Measurements from ENCODE around the gene CDH16. TPM values are rescaled to one million over a fixed set of nuclear protein-coding genes. Genes with fewer than 3 reads are reported as not detected.
"Not testable (repeated sequence)": the region's sequence is repeated elsewhere in the genome, so short reads cannot be mapped to it uniquely, and the experiment has no call there.

Gene CDH16
- total RNA-seq, 2 donors from 2014 or later: not detected

GRCh38 chr16:66948134-66948836 lies 29.6 kb upstream of the CDH16 start:
- intact Hi-C loops (cut with DNase I): no loop called here

GRCh38 chr16:66947302-66948065 lies 28.8 kb upstream of the CDH16 start:
- DNase-seq (ENCODE audit: low spot score): peak; percentile 90
- intact Hi-C loops (cut with DNase I): no loop called here

More at GRCh38 chr16:66948134-66948836, 29.6 kb upstream of the CDH16 start:
- peak; percentile 83 for DNase-seq (ENCODE audit: low spot score)

GRCh38 chr16:66946974-66947301 lies 28.3 kb upstream of the CDH16 start:
- DNase-seq (ENCODE audit: low spot score): no peak
- intact Hi-C loops (cut with DNase I): no loop called here

GRCh38 chr16:66946541-66946940 lies 27.9 kb upstream of the CDH16 start:
- intact Hi-C loops (cut with DNase I): no loop called here
- no peak for DNase-seq (ENCODE audit: low spot score)

GRCh38 chr16:66945939-66946338 lies 27.3 kb upstream of the CDH16 start:
- intact Hi-C loops (cut with DNase I): no loop called here
- DNase-seq (ENCODE audit: low spot score): no peak

- intact Hi-C loops (cut with DNase I); DNase-seq (ENCODE audit: low spot score): not testable (repeated sequence)
Measured at GRCh38 chr16:66944971-66945370, 26.3 kb upstream of the CDH16 start.

DNA sequence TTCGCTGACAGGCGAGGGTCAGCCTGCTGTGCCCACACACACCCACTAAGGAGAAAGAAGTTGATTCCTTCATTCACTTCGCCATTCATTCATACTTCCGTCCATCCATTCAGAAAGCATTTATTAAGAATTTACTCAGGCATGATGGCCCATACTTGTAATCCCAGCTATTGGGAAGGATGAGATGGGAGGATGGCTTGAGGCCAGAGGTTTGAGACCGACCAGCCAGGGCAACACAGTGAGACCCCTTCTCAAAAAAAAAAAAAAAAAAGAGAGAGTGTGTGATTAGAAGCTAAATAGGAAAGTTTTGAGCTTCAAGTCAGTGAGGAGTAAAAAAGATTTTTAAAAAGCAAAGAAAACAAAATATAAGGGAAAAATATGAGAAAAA lies 25.4 kb upstream of the CDH16 start:
- intact Hi-C loops (cut with DNase I): no loop called here
- DNase-seq (ENCODE audit: low spot score): no peak

DNA sequence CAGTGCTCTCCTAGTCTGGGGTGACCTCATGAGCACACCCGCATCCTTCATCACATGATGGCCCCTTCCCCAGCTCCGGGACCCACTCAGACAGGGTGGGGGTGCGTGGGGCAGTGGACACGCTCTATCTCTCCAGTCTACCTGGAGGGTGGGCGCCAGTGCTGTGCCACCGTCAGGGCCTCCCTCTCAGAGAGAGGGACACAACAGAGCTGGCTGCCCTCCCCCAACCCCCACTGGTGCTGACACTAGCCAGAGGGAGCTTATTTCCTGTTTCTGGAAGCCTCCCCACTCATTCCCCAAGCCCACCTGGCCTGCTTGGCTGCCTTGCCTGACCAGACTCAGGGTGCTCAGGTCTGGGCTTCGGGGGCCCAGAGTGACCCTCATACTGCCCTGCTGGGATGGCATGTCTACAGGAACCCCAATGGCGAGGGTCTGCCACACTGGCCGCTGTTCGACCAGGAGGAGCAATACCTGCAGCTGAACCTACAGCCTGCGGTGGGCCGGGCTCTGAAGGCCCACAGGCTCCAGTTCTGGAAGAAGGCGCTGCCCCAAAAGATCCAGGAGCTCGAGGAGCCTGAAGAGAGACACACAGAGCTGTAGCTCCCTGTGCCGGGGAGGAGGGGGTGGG lies 24.9 kb upstream of the CDH16 start:
- no peak for DNase-seq (ENCODE audit: low spot score)

DNA sequence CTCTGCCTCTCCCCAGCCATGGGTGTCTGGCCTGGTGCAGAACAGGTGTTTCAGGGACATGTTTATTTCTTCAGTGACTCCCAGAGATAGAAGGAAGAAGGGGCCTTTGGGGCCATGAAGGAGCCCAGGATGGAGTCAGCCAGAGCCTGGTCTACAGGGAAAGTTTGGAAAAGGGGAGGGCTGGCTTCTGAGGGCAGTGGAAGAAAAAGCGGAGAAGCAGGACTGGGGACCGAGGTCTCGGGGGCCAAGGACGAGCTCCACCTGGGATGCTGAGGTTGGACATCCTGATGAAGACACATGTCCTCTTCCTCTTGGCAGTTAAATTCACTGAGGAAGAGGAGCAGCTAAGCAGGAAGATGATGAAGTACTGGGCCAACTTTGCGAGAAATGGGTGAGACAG lies 24.3 kb upstream of the CDH16 start:
- intact Hi-C loops (cut with DNase I): no loop called here

More for the DNA sequence above, 24.9 kb upstream of the CDH16 start:
- intact Hi-C loops (cut with DNase I): no loop called here

GRCh38 chr16:66940236-66940635 lies 21.6 kb upstream of the CDH16 start:
- intact Hi-C loops (cut with DNase I): no loop called here
- no peak for DNase-seq (ENCODE audit: low spot score)

More for the DNA sequence above, 24.3 kb upstream of the CDH16 start:
- DNase-seq (ENCODE audit: low spot score): no peak

DNA sequence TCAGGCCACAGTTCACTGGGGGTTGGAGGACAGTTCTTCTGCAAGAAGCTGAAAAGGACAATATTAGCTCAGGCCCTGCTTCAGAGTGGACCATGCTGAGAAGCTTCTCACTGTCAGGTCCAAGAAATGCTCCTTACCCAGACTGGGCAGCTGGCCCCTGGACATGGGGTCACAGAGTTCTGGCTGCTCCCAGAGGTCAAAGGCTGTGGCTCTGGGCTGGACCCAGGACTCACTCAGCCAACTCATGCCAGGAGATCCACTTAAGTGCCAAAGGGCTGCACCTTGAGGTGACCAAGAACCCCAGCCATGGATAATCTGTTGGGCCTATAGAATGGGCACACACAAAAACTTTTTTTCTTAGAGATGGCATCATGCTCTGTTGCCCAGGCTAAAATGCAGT lies 20.7 kb upstream of the CDH16 start:
- no peak for DNase-seq (ENCODE audit: low spot score)
- intact Hi-C loops (cut with DNase I): no loop called here

DNA sequence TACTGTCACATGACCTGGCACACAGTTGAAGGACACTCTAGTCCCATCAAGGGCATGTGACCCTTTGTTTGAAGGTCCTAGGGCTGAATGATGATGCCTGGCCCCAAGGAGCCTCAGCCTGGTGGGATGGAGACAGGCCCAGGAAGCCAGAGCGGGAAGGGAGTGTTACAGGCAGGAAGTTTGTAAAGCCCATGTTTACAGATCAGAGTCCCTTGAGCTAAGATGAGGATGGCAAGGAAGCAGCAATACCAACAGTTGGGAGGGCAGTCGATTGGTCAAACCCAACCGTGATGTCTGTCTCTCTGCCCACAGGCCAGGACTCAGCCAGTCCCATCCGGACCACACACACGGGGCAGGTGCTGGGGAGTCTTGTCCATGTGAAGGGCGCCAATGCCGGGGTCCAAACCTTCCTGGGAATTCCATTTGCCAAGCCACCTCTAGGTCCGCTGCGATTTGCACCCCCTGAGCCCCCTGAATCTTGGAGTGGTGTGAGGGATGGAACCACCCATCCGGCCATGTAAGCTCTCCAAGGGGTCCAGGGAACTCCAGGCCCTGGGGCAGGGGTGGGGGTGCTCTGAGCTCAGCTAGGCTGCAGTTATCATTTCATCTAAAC lies 19.1 kb upstream of the CDH16 start:
- intact Hi-C loops (cut with DNase I): no loop called here
- DNase-seq (ENCODE audit: low spot score): no peak

GRCh38 chr16:66936889-66937554 lies 18.3 kb upstream of the CDH16 start:
- intact Hi-C loops (cut with DNase I): no loop called here
- no peak for DNase-seq (ENCODE audit: low spot score)

DNA sequence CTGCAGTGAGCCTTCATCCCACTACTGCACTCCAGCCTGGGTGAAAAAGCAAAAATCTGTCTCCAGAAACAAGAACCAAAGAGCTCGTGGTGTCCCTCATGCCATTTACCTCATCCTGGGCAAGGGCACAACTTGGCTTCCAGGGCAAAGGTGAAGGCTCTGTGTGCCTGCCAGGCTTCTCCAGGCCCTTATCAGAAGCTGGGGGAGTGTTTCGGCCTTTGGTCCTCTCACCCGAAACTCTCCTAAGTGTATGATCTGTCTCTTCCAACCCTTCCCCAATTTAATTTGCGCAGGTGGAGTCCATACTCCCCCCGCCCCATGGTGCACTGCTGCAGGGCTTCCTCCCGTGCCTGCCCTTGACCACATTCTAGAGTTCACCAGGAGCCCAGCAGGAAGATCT lies 17.8 kb upstream of the CDH16 start:
- no peak for DNase-seq (ENCODE audit: low spot score)
- intact Hi-C loops (cut with DNase I): no loop called here

- intact Hi-C loops (cut with DNase I): no loop called here
- DNase-seq (ENCODE audit: low spot score): no peak
Measured at GRCh38 chr16:66935314-66936011, 16.8 kb upstream of the CDH16 start, which contains the start of gene CES2. Gene CES2, plus strand, starts transcription at chr16:66935516. Its CDS starts 120 bp downstream, at chr16:66935636.

- not testable (repeated sequence) for DNase-seq (ENCODE audit: low spot score)
- intact Hi-C loops (cut with DNase I): loop anchor here in 1 of 2 donors (5.0 kb wide), 1 partner anchor 38 kb away; no protein-coding TSS in a partner anchor
Measured at GRCh38 chr16:66934839-66935313, 16.2 kb upstream of the CDH16 start.

GRCh38 chr16:66934138-66934838 lies 15.6 kb upstream of the CDH16 start, which contains the start of gene CIAO2B:
Gene CIAO2B, minus strand, starts transcription at chr16:66934402. Its CDS starts 38 bp downstream, at chr16:66934364.
- peak; percentile 97 for DNase-seq (ENCODE audit: low spot score)
- intact Hi-C loops (cut with DNase I): loop anchor here in 1 of 2 donors (5.0 kb wide), 1 partner anchor 37 kb away; no protein-coding TSS in a partner anchor

DNA sequence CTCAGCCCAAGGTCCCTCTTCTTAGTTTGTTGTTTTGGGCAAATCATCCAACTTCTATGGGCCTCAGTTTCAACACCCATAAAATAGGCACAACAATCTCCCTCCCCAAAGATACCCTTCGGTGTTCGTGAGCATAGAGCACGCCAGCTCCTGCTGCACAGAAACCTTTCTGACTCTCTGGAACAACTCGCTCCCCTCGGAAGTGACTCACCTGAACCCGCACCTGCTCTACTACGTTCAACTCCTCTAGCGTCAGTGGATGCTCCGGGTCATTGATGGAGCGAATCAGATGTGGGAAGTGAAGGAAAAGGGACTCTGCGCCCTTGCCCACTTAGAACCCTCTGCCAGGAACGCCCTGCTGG lies 15.1 kb upstream of the CDH16 start:
- intact Hi-C loops (cut with DNase I): loop anchor here in 1 of 2 donors (5.0 kb wide), 1 partner anchor 36 kb away; no protein-coding TSS in a partner anchor

More for the DNA sequence above, 15.1 kb upstream of the CDH16 start:
- DNase-seq (ENCODE audit: low spot score): no peak

All from posterior vena cava (tissue), 2 donors.